ENCODE data around the gene ESRRA.

ESRRA gene

DNA sequence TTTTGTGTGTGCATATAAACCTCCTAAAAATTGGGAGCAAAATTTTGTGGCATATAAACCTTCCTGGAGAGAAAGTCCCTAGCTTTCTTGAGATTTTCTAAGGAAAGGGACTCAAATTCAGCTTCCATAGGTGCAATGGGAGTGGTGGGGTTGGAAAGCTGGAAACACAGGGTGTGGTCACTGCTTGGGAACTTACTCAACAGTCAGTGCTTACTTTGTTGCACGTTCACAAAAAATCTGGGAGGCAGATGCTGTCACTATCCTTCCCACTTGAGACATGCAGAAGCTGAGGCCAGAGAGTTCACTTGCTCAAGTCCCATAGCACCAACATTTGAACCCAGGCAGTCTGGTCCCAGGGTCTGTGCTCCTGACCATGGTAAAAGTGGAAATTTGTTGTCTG, 9.1 kb upstream of the ESRRA start:
- Histone ChIP-seq H3K27ac (no peak overlapping the region), H3K4me3 (no peak overlapping the region)
- DNase-seq (ENCODE audit: low spot score): no peak
- TF ChIP-seq, protein P1, sequence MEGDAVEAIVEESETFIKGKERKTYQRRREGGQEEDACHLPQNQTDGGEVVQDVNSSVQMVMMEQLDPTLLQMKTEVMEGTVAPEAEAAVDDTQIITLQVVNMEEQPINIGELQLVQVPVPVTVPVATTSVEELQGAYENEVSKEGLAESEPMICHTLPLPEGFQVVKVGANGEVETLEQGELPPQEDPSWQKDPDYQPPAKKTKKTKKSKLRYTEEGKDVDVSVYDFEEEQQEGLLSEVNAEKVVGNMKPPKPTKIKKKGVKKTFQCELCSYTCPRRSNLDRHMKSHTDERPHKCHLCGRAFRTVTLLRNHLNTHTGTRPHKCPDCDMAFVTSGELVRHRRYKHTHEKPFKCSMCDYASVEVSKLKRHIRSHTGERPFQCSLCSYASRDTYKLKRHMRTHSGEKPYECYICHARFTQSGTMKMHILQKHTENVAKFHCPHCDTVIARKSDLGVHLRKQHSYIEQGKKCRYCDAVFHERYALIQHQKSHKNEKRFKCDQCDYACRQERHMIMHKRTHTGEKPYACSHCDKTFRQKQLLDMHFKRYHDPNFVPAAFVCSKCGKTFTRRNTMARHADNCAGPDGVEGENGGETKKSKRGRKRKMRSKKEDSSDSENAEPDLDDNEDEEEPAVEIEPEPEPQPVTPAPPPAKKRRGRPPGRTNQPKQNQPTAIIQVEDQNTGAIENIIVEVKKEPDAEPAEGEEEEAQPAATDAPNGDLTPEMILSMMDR (IDR thresholded peaks at IDR 0.05): no peak

DNA sequence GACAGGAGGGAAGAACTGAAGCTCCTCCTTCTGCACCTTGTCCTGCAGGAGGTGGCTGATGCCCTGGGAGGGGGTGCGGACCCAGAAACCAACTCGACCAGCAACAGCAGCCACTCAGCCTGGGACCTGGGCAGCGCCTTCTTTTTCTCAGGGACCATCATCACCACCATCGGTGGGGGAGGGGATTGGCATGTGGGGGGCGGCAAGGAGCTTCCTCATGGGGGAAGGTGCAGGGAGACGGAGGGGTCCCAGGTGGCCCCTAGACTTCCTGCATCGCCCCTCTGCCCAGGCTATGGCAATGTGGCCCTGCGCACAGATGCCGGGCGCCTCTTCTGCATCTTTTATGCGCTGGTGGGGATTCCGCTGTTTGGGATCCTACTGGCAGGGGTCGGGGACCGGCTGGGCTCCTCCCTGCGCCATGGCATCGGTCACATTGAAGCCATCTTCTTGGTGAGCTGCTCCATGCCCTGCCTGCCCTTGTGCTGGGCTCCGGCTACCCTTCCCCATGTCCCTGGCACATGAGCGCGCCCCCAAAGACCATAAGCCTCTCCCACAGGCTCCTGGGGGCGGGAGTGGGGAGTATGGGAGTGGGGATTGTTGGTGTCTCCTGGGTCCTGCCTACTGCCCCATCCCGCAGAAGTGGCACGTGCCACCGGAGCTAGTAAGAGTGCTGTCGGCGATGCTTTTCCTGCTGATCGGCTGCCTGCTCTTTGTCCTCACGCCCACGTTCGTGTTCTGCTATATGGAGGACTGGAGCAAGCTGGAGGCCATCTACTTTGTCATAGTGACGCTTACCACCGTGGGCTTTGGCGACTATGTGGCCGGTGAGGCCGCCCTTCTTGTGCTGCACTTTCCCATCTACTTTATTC, 8.3 kb upstream of the ESRRA start:
- Histone ChIP-seq H3K4me3 (no peak overlapping the region), H3K27ac (no peak overlapping the region)
- no peak for DNase-seq (ENCODE audit: low spot score)
- TF ChIP-seq, protein P1 (IDR thresholded peaks at IDR 0.05): no peak

DNA sequence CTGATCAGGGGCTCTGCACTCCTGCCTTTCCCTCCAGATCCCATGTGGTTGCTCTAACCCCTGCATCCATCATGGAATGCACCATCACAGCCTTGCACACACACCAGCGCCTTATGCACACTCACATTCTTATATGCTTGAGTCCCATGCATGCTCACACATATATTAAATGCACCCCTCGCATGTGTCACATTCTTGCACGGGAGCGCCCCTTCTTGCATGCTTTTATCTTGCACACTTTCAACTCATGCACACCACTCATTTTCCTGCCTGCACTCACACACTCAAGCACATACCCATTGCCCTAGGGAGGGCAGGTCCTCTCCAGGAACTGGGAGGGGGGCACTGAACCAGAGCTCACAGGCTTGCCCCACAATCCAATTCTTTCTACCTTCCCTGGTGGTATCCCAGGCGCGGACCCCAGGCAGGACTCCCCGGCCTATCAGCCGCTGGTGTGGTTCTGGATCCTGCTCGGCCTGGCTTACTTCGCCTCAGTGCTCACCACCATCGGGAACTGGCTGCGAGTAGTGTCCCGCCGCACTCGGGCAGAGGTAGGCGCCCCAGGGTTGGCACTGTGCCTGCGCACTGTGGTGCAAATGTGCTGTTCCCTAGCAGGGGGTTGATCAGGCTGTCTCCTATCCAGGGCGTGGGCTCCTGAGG, 7.5 kb upstream of the ESRRA start:
- Histone ChIP-seq H3K27ac (no peak overlapping the region), H3K4me3 (no peak overlapping the region)
- TF ChIP-seq, protein P1 (IDR thresholded peaks at IDR 0.05): no peak
- DNase-seq (ENCODE audit: low spot score): no peak

DNA sequence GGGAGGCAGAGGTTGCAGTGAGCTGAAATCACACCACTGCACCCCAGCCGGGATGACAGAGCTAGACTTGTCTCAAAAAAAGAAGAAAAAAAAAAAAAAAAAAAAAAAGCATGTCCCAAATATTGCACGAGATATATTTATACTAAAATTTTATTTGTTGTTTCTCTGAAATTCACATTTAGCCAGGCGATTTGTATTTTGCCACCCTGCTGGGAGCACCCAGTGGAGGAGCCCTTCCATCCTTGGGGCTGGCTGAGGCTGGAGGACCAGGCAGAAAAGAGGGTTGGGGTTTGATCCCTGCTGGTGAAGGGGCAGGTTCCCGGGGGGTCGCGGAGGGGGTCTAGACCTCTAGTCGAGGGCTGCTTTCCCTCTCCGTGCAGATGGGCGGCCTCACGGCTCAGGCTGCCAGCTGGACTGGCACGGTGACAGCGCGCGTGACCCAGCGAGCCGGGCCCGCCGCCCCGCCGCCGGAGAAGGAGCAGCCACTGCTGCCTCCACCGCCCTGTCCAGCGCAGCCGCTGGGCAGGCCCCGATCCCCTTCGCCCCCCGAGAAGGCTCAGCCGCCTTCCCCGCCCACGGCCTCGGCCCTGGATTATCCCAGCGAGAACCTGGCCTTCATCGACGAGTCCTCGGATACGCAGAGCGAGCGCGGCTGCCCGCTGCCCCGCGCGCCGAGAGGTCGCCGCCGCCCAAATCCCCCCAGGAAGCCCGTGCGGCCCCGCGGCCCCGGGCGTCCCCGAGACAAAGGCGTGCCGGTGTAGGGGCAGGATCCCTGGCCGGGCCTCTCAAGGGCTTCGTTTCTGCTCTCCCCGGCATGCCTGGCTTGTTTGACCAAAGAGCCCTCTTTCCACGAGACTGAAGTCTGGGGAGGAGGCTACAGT, 6.1 kb upstream of the ESRRA start:
- DNase-seq (ENCODE audit: low spot score): no peak
- Histone ChIP-seq H3K4me3 (peak overlapping the region; percentile 74), H3K27ac (peak overlapping the region in 1 of 2 donors; percentile 6)
- TF ChIP-seq, protein P1 (IDR thresholded peaks at IDR 0.05): no peak

DNA sequence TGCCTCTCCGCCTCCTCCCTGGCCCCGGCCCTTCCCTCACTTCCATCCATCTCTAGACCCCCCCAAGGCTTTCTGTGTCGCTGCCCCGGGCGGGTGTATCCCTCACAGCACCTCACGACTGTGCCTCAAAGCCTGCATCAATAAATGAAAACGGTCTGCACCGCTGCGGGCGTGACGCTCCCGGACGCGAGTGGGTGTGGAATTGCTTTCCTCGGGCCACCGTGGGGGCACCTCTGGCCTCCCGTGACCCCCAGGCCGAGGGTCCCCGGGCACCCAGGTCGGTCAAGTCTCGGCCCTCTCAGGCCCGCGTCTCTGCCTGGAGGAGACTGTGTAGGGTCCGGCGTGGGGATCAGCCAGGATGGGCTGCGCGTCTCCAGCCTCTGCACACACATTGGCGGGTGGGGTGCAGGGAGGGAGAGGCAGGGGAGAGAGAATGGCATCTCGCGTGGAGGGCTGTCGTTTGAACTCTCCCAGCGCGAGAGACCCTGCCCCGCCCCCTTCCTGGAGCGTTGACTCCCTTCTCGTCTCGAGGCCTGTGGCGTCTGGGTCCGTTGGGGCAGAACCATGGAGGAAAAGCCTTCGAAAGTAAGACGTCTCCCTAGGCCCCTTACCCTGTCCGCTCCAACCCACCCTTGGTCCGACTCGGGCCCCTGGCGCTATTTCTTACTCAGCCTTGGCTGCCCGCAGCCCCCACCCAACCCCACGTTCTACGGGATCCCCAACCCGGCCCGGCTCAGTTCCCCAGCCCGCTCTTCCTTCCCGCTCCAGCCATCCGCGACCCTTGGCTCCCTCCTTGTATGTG, 5.3 kb upstream of the ESRRA start, which contains the start of gene CATSPERZ:
TSS of gene CATSPERZ (plus strand) at position 512 of the 802 bp plus-strand sequence. CDS start at position 565, 53 bp downstream.
- H3K4me3 ChIP-seq: peak within 1 kb of the TSS; percentile 74
- no peak for DNase-seq (ENCODE audit: low spot score)
- TF ChIP-seq, protein P1 (IDR thresholded peaks at IDR 0.05): no peak
- H3K27ac ChIP-seq: peak within 1 kb of the TSS in 1 of 2 donors; percentile 6
